ENCODE data around the gene APLP1.
"Not testable (repeated sequence)": the region's sequence is repeated elsewhere in the genome, so short reads cannot be mapped to it uniquely, and the experiment has no call there.

Gene APLP1

DNA sequence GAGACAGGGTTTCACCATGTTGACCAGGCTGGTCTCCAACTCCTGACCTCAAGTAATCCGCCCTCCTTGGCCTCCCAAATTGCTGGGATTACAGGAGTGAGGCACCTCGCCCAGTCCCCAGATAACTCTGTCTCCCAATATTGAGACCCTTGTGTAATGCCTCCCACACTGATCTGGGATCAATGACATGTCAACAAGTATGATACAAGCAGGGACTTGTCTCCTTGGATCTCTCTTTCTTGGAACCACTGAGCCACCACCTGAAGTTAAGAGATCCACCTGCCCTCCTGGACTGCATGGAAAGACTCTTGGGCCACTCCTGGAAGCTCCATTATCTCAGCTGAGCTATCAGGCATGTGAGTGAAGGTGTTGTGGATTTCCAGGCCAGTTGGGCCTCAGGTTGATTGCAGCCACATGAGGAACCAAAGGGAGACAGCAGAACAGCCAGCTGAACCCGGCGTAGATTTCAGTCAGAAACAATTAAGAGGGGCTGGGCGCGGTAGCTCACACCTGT is 16.9 kb downstream of the APLP1 start:
- TF ChIP-seq, protein P1, sequence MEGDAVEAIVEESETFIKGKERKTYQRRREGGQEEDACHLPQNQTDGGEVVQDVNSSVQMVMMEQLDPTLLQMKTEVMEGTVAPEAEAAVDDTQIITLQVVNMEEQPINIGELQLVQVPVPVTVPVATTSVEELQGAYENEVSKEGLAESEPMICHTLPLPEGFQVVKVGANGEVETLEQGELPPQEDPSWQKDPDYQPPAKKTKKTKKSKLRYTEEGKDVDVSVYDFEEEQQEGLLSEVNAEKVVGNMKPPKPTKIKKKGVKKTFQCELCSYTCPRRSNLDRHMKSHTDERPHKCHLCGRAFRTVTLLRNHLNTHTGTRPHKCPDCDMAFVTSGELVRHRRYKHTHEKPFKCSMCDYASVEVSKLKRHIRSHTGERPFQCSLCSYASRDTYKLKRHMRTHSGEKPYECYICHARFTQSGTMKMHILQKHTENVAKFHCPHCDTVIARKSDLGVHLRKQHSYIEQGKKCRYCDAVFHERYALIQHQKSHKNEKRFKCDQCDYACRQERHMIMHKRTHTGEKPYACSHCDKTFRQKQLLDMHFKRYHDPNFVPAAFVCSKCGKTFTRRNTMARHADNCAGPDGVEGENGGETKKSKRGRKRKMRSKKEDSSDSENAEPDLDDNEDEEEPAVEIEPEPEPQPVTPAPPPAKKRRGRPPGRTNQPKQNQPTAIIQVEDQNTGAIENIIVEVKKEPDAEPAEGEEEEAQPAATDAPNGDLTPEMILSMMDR (IDR thresholded peaks at IDR 0.05; ENCODE audit: borderline replicate concordance, insufficient read depth, low read depth, low read length): no peak
- no peak overlapping the region for H3K4me3 ChIP-seq (ENCODE audit: low read depth, low read length)

DNA sequence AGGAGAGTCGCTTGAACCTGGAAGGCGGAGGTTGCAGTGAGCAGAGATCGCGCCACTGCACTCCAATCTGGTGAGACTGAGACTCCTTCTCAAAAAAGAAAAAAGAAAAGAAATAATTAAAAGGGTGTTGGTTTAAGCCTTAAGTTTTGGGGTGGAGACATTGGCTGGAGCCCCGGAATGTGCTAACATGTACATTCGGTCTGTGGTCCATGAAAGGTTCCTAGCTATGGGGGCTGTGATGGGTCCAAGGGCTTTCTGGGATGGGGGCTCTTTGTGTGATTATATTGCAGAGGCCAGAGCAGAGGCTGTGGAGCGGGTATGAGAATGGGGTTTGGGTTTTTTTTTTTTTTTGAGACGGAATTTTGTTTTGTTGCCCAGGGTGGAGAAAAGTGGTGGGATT is 17.5 kb downstream of the APLP1 start:
- TF ChIP-seq, protein P1 (IDR thresholded peaks at IDR 0.05; ENCODE audit: borderline replicate concordance, insufficient read depth, low read depth, low read length): no peak
- H3K4me3 ChIP-seq (ENCODE audit: low read depth, low read length): no peak overlapping the region

DNA sequence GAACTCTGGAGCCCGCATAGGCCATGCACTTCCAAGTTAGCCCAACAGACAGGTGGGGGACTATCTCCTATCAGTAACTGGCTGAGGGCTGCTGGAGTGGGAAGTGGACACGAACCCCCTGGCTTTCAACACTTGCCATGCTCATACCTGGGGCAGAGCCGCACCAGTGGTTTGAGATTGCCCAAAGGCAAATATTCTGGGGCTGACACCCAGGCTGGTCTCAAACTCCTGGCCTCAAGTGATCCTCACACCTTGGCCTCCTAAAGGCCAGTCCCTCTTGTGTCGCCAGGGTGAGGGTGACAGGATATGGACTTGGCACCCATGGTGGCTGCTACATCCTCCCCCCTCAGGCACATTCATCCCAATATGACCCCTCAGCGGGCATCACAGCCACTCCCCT is 18.8 kb downstream of the APLP1 start:
- no peak overlapping the region for H3K4me3 ChIP-seq (ENCODE audit: low read depth, low read length)
- TF ChIP-seq, protein P1 (IDR thresholded peaks at IDR 0.05; ENCODE audit: borderline replicate concordance, insufficient read depth, low read depth, low read length): no peak

DNA sequence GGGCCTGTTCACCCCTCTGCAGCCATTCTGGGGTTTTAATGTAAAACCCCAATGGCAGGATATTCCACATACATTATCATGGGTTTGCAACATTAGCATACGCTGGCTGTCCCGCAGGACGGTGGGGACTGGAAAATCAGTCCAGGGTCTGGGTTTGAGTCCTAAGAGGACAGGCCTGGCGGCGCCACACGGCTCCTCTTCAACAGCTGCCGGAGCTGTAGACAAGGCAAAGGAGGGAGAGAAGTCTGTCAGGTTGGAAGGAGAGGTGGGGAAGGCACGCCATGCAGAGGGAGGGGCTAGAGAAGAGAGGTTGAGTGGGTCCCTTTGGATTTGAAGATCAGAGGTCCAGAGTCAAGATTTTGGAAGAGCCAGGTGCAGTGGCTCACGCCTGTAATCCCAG is 20.0 kb downstream of the APLP1 start:
- TF ChIP-seq, protein P1 (IDR thresholded peaks at IDR 0.05; ENCODE audit: borderline replicate concordance, insufficient read depth, low read depth, low read length): no peak
- H3K4me3 ChIP-seq (ENCODE audit: low read depth, low read length): no peak overlapping the region

DNA sequence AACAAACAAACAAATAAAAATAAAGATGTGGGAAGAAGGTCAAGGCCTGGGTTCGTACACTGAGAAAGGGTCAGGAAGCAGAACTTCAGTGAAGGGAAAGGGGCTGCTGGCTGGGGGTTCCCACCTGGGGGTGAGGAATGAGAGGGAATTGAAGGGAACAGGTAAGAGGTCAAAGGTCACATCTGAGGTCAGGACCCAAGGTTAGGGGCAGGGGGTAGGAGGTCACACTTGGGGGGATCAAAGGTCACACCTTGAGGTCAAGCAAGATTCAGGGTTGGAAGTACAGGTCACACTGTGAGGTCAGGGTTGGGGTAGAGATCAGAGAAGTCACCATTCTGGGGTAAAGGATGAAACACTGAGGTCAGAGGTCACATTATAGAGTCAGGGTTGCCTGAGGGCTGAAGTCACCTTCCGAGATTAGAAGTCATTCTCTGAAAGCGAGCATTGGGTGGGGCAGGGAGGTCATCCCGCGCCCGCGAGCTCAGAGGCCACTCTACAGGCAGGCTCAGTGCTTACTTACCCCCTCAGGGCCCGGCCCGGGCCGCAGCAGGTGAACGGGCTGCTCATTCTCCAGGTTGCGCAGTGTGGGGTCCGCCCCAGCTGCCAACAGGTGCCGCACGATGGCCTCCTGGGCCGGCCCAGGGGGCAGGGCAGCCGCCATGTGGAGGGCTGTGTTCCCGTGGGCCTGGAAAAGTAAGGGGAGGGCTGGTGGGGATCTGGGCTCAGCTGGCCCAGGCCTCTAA is 21.2 kb downstream of the APLP1 start:
- TF ChIP-seq, protein P1 (IDR thresholded peaks at IDR 0.05; ENCODE audit: borderline replicate concordance, insufficient read depth, low read depth, low read length): no peak
- H3K4me3 ChIP-seq (ENCODE audit: low read depth, low read length): no peak overlapping the region

DNA sequence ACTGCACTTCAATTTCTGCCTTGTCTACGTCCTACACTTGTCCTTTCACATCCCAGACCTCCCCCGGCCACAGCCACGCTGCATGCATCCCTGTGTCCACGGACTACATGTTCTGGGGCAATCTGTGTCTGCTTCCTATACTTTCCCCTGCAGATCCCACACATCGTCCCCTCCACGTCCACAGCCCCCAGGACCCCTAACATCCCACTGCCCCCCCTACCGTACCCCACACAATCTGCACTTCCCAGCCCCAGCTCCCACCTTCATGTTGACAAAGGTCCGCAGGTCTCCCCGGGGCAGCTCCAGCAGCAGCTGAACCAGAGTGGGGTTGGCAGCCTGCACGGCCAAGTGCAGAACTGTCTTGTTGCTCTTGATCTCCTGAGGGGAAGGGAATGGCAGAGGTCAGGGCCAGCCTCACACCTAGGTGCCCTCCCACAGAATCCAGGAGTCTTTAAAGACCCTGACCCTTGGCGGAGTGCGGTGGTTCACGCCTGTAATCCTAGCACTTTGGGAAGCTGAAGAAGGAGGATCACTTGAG is 21.8 kb downstream of the APLP1 start:
- H3K4me3 ChIP-seq (ENCODE audit: low read depth, low read length): no peak overlapping the region
- TF ChIP-seq, protein P1 (IDR thresholded peaks at IDR 0.05; ENCODE audit: borderline replicate concordance, insufficient read depth, low read depth, low read length): no peak

DNA sequence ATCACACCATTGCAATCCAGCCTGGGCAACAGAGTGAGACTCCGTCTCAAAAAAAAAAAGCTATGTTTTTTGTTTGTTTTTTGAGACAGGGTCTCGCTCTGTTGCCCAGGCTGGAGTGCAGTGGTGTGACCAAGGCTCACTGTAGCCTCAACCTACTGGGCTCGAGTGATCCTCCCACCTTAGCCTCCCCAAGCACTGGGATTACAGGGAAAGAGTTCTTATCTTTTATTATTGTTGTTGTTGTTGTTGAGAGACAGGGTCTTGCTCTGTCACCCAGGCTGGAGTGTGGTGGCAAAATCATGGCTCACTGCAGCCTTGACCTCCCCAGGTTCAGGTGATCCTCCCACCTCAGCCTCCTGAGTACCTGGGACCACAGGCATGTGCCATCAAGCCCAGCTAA is 23.4 kb downstream of the APLP1 start:
- not testable (repeated sequence) for H3K4me3 ChIP-seq (ENCODE audit: low read depth, low read length)
